NCI-H2107 treated with DMSO at 0.1 percent for 48 hours (cell line): ENCODE results near the gene SIRPA.

Experiments
- DNase-seq: peaks from one replicate; lab custom pipeline; 2025; ENCODE audit not compliant: unreplicated experiment; lab: John Stamatoyannopoulos, UW

Gene SIRPA

GRCh38 chr20:1930165-1930564 is 35.0 kb downstream of the SIRPA start:
- DNase-seq = no peak

GRCh38 chr20:1931830-1932229 is 36.6 kb downstream of the SIRPA start:
- DNase-seq = no peak

- DNase-seq = no peak
These were observed 37.8 kb downstream of the SIRPA start for GRCh38 chr20:1932971-1933370.

GRCh38 chr20:1933465-1933870 is 38.3 kb downstream of the SIRPA start:
- DNase-seq = no peak

GRCh38 chr20:1934156-1934555 is 38.9 kb downstream of the SIRPA start:
- no peak for DNase-seq

GRCh38 chr20:1934721-1935573 is 39.7 kb downstream of the SIRPA start:
- DNase-seq = no peak

GRCh38 chr20:1935696-1936366 is 40.6 kb downstream of the SIRPA start:
- no peak for DNase-seq

GRCh38 chr20:1937316-1937976 is 42.2 kb downstream of the SIRPA start:
- no peak for DNase-seq

GRCh38 chr20:1938464-1939269 is 43.5 kb downstream of the SIRPA start:
- DNase-seq = no peak

- DNase-seq = no peak
These were observed 44.0 kb downstream of the SIRPA start for GRCh38 chr20:1939270-1939595.

- no peak for DNase-seq
These were observed 45.4 kb downstream of the SIRPA start for GRCh38 chr20:1940581-1940980.

- no peak for DNase-seq
These were observed 46.0 kb downstream of the SIRPA start for GRCh38 chr20:1941226-1941625.

GRCh38 chr20:1942061-1942460 is 46.9 kb downstream of the SIRPA start:
- no peak for DNase-seq

GRCh38 chr20:1942486-1943274 is 47.5 kb downstream of the SIRPA start:
- no peak for DNase-seq

- no peak for DNase-seq
These were observed 48.2 kb downstream of the SIRPA start for GRCh38 chr20:1943275-1944002.

- no peak for DNase-seq
These were observed 49.3 kb downstream of the SIRPA start for GRCh38 chr20:1944345-1945091.

- DNase-seq = no peak
These were observed 50.0 kb downstream of the SIRPA start for GRCh38 chr20:1945134-1945618.

GRCh38 chr20:1945660-1946059 is 50.5 kb downstream of the SIRPA start:
- no peak for DNase-seq

GRCh38 chr20:1946442-1946761 is 51.2 kb downstream of the SIRPA start:
- DNase-seq = no peak
